Liver (tissue), 3 donors: ENCODE data around the gene CHST13.

Experiments used
- JUND ChIP-seq, 2 donors: IDR thresholded peaks; 2 replicates each; pipeline ENCODE4 v1.6.1; 2016; ENCODE audit warnings: antibody characterized with exemption in 2 of 2
- MAX ChIP-seq: IDR thresholded peaks from 2 replicates; pipeline ENCODE4 v1.6.1; 2016; ENCODE audit warnings: antibody characterized with exemption
- RAD21 ChIP-seq, 2 donors: IDR thresholded peaks; 2 replicates each; pipeline ENCODE4 v1.6.1; 2016; ENCODE audit warnings: antibody characterized with exemption in 2 of 2, mild to moderate bottlenecking in 2 of 2
- REST ChIP-seq: IDR thresholded peaks from 2 replicates; pipeline ENCODE4 v1.6.1; 2016; ENCODE audit warnings: antibody characterized with exemption, mild to moderate bottlenecking
- TAF1 ChIP-seq: conservative IDR thresholded peaks from 2 replicates; pipeline ENCODE4 v1.6.1; 2016; ENCODE audit warnings: antibody characterized with exemption, mild to moderate bottlenecking
- ZBTB33 ChIP-seq: IDR thresholded peaks from 2 replicates; pipeline ENCODE4 v1.6.1; 2016; ENCODE audit warnings: antibody characterized with exemption
- TF ChIP-seq, protein P1 (sequence below): fragments of 150-350 bp; IDR thresholded peaks from 2 replicates; pipeline ENCODE4 v1.5.1; 2017; ENCODE audit warnings: improper control_type of control experiment, low read depth, low read length; ENCODE audit not compliant: missing input control
- TF ChIP-seq, protein P2 (sequence below): IDR thresholded peaks from 2 replicates; pipeline ENCODE4 v1.6.1; 2016; ENCODE audit warnings: antibody characterized with exemption
- donor health status: healthy.
- donor health status: healthy.

DNA sequence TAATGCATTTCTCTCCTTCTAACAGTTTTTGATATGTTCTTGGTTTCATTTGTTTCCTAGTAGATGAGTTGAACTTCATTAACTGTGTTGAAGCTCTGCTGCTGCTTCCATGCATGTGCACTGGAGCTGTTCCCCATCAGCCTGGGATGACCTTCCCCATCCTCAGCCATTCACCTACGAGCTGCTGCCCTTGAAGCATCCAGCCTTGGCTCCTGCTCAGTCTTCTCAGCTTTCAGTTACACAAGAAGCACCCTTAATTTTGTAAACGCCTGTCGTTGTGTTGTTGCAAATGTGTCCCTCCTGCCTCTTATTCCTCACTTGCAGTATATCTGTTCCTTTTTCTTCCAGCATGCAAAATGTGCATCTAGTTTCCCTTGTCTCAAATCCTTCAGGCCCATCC, 39.8 kb upstream of the CHST13 start:
- TF ChIP-seq JUND (IDR thresholded peaks at IDR 0.05) (no peak), RAD21 (IDR thresholded peaks at IDR 0.05) (no peak), ZBTB33 (no peak), REST (no peak), MAX (no peak), TAF1 (no peak)
- TF ChIP-seq, protein P1, sequence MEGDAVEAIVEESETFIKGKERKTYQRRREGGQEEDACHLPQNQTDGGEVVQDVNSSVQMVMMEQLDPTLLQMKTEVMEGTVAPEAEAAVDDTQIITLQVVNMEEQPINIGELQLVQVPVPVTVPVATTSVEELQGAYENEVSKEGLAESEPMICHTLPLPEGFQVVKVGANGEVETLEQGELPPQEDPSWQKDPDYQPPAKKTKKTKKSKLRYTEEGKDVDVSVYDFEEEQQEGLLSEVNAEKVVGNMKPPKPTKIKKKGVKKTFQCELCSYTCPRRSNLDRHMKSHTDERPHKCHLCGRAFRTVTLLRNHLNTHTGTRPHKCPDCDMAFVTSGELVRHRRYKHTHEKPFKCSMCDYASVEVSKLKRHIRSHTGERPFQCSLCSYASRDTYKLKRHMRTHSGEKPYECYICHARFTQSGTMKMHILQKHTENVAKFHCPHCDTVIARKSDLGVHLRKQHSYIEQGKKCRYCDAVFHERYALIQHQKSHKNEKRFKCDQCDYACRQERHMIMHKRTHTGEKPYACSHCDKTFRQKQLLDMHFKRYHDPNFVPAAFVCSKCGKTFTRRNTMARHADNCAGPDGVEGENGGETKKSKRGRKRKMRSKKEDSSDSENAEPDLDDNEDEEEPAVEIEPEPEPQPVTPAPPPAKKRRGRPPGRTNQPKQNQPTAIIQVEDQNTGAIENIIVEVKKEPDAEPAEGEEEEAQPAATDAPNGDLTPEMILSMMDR: no peak
- TF ChIP-seq, protein P2, sequence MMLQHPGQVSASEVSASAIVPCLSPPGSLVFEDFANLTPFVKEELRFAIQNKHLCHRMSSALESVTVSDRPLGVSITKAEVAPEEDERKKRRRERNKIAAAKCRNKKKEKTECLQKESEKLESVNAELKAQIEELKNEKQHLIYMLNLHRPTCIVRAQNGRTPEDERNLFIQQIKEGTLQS: no peak
